HCT116 (cell line): ENCODE data around the gene THEMIS. TPM values are rescaled to one million over a fixed set of nuclear protein-coding genes. Genes with fewer than 3 reads are reported as not detected.

ENCODE experiments used
- ATAC-seq: fragments of 200-7000 bp; cut with Tn5 transposase; 2 replicates; pipeline ENCODE4 v1.9.1; 2020; ENCODE audit warnings: mild to moderate bottlenecking, moderate library complexity
- BruUV-seq: library from RNA; stranded (reverse); fragments of 400-500 nt; replicated peaks from 2 replicates; lab custom pipeline; 2021; lab: Mats Ljungman, UMichigan
- CTCF ChIA-PET: fragments of 300-600 bp; sonication (Branson Sonifier 250); formaldehyde crosslinking; loops from one replicate; lab custom pipeline; 2021; ENCODE audit warnings: antibody characterized with exemption; lab: Charles Lee
- POLR2A ChIA-PET: fragments of 300-600, 350-600 bp; sonication (Branson Sonifier 250); formaldehyde crosslinking; loops from one replicate; lab custom pipeline; 2021; ENCODE audit warnings: antibody characterized with exemption; lab: Charles Lee
- RAD21 ChIA-PET, 2 experiments: fragments of 300-600 bp; sonication (Branson Sonifier 250); formaldehyde crosslinking; loops; one replicate each; lab custom pipeline; 2023; ENCODE audit warnings: low total read pairs in 2 of 2; ENCODE audit not compliant: uncharacterized antibody in 2 of 2, unreplicated experiment in 2 of 2, low non-redundant PET in 1 of 2; lab: Charles Lee
- DNase-seq: peaks from one replicate; pipeline ENCODE4 v3.0.0-alpha.2; 2010; ENCODE audit warnings: low read depth, low spot score
- H2AFZ ChIP-seq: fragments of 200-600 bp; shearing (Covaris generic), sonication (generic); 2 replicates; pipeline ENCODE4 v1.6.1; 2017; ENCODE audit warnings: low read depth, mixed run types, mixed read lengths, antibody characterized with exemption, low read length; ENCODE audit not compliant: poor library complexity, severe bottlenecking
- H3K27ac ChIP-seq: 2 replicates; pipeline ENCODE4 v1.5.1; 2012; ENCODE audit warnings: low read depth, low read length
- H3K27me3 ChIP-seq: fragments of 200-600 bp; sonication (generic); 2 replicates; pipeline ENCODE4 v1.6.1; 2016; ENCODE audit warnings: mixed run types, low read length, mixed read lengths; ENCODE audit not compliant: insufficient read depth
- H3K36me3 ChIP-seq, 2 experiments: fragments of 200-500 bp in 1 of 2; fragments of 200-600 bp in 1 of 2; sonication (Bioruptor generic) in 1 of 2; sonication (generic) in 1 of 2; 2 replicates each; pipeline versions ENCODE4 v1.5.1 to v1.6.1; 2014 to 2016; ENCODE audit warnings: low read length in 2 of 2, inconsistent platforms in 1 of 2, mixed read lengths in 1 of 2, mixed run types in 1 of 2; ENCODE audit not compliant: insufficient read depth in 2 of 2, control insufficient read depth in 1 of 2
- H3K4me1 ChIP-seq, 2 experiments: fragments of 200-600 bp in 1 of 2; sonication (generic) in 1 of 2; 2 replicates each; pipeline versions ENCODE4 v1.5.1 to v1.6.1; 2012 to 2017; ENCODE audit warnings: low read length in 2 of 2, inconsistent platforms in 1 of 2, mild to moderate bottlenecking in 1 of 2, mixed read lengths in 1 of 2, mixed run types in 1 of 2, moderate library complexity in 1 of 2; ENCODE audit not compliant: insufficient read depth in 2 of 2, control insufficient read depth in 1 of 2
- H3K4me2 ChIP-seq: fragments of 200-600 bp; sonication (generic); 2 replicates; pipeline ENCODE4 v1.6.1; 2017; ENCODE audit warnings: mixed run types, low read length, mixed read lengths
- H3K4me3 ChIP-seq, 2 experiments: fragments of 200-600 bp in 1 of 2; sonication (generic) in 1 of 2; replicated peaks in 1 of 2; 2 replicates each; pipeline ENCODE4 v1.5.1; 2011 to 2016; ENCODE audit warnings: low read length in 2 of 2, control low read depth in 1 of 2, low read depth in 1 of 2, mild to moderate bottlenecking in 1 of 2, mixed read lengths in 1 of 2, mixed run types in 1 of 2
- H3K79me2 ChIP-seq: fragments of 200-600 bp; sonication (generic); 2 replicates; pipeline ENCODE4 v1.6.1; 2017; ENCODE audit warnings: mild to moderate bottlenecking, mixed run types, low read length, moderate library complexity, mixed read lengths; ENCODE audit not compliant: insufficient read depth
- H3K9ac ChIP-seq: fragments of 200-600 bp; sonication (generic); 2 replicates; pipeline ENCODE4 v1.6.1; 2016; ENCODE audit warnings: low read length, mixed read lengths
- H3K9me2 ChIP-seq: fragments of 200-600 bp; sonication (generic), shearing (Covaris generic); 2 replicates; pipeline ENCODE4 v1.6.1; 2017; ENCODE audit warnings: mixed run types, mild to moderate bottlenecking, moderate library complexity; ENCODE audit not compliant: insufficient read depth
- H3K9me3 ChIP-seq, 2 experiments: fragments of 200-500 bp in 1 of 2; fragments of 200-600 bp in 1 of 2; sonication (Bioruptor generic) in 1 of 2; sonication (generic) in 1 of 2; 2 replicates each; pipeline ENCODE4 v1.6.1; 2014 to 2017; ENCODE audit warnings: low read length in 2 of 2, mixed read lengths in 2 of 2, inconsistent platforms in 1 of 2, low read depth in 1 of 2, mild to moderate bottlenecking in 1 of 2, mixed run types in 1 of 2, moderate library complexity in 1 of 2; ENCODE audit not compliant: control insufficient read depth in 1 of 2, insufficient read depth in 1 of 2
- H4K20me1 ChIP-seq: fragments of 200-600 bp; sonication (generic), shearing (Covaris generic); 2 replicates; pipeline ENCODE4 v1.6.1; 2017; ENCODE audit warnings: mixed run types, mild to moderate bottlenecking, moderate library complexity; ENCODE audit not compliant: insufficient read depth
- CTCF ChIP-seq, 3 experiments: fragments of 200-600 bp in 1 of 3; sonication (generic) in 1 of 3; IDR thresholded peaks in 2 of 3; conservative IDR thresholded peaks in 1 of 3; 2 replicates each; pipeline ENCODE4 v1.5.1; 2012 to 2017; ENCODE audit warnings: low read depth in 2 of 3, low read length in 2 of 3, antibody characterized with exemption in 1 of 3, borderline replicate concordance in 1 of 3, control low read depth in 1 of 3, mild to moderate bottlenecking in 1 of 3, mixed read lengths in 1 of 3, mixed run types in 1 of 3, moderate library complexity in 1 of 3; ENCODE audit not compliant: insufficient read depth in 1 of 3
- ELF1 ChIP-seq: IDR thresholded peaks from 2 replicates; pipeline ENCODE4 v1.6.1; 2012; ENCODE audit warnings: low read depth, borderline replicate concordance
- EZH2 ChIP-seq: fragments of 200-600 bp; sonication (generic); IDR thresholded peaks from 2 replicates; pipeline ENCODE4 v1.6.1; 2017; ENCODE audit warnings: antibody characterized with exemption, mixed run types
- EZH2phosphoT487 ChIP-seq: fragments of 200-600 bp; IDR thresholded peaks from 2 replicates; pipeline ENCODE4 v1.6.1; 2018; ENCODE audit warnings: antibody characterized with exemption, borderline replicate concordance
- FOSL1 ChIP-seq: IDR thresholded peaks from 2 replicates; pipeline ENCODE4 v1.6.1; 2012; ENCODE audit warnings: low read depth
- JUND ChIP-seq: IDR thresholded peaks from 2 replicates; pipeline ENCODE4 v1.6.1; 2012
- MAX ChIP-seq: IDR thresholded peaks from 2 replicates; pipeline ENCODE4 v1.6.1; 2012
- POLR2A ChIP-seq: IDR thresholded peaks from 2 replicates; pipeline ENCODE4 v1.7.0; 2011; ENCODE audit warnings: borderline replicate concordance; ENCODE audit not compliant: insufficient read depth, insufficient read length; ENCODE audit errors: extremely low read depth
- POLR2AphosphoS5 ChIP-seq: IDR thresholded peaks from 2 replicates; pipeline ENCODE4 v1.6.1; 2011; ENCODE audit warnings: mild to moderate bottlenecking, low read depth, low read length, moderate library complexity
- RAD21 ChIP-seq: IDR thresholded peaks from 2 replicates; pipeline ENCODE4 v1.6.1; 2012; ENCODE audit warnings: low read depth, mild to moderate bottlenecking
- REST ChIP-seq: IDR thresholded peaks from 2 replicates; pipeline ENCODE4 v1.6.1; 2012; ENCODE audit warnings: low read depth
- SP1 ChIP-seq: IDR thresholded peaks from 2 replicates; pipeline ENCODE4 v1.6.1; 2012; ENCODE audit warnings: low read depth
- TCF7L2 ChIP-seq: IDR thresholded peaks from 2 replicates; pipeline ENCODE4 v1.7.0; 2011; ENCODE audit warnings: borderline replicate concordance, inconsistent platforms; ENCODE audit not compliant: insufficient read depth, insufficient read length; ENCODE audit errors: extremely low read depth
- YY1 ChIP-seq: IDR thresholded peaks from 2 replicates; pipeline ENCODE4 v1.6.1; 2011; ENCODE audit warnings: low read length, low read depth, moderate library complexity, mild to moderate bottlenecking; ENCODE audit not compliant: insufficient replicate concordance; ENCODE audit errors: extremely low read depth
- ZFX ChIP-seq: fragments of 450-650 bp; IDR thresholded peaks from 2 replicates; pipeline ENCODE4 v1.6.1; 2017
- intact Hi-C: fragments of 100-400 bp; cut with micrococcal nuclease; formaldehyde crosslinking; loops from 2 replicates; pipeline ENCODE4 v1.10.0; 2022
- total RNA-seq: library from RNA; stranded (reverse); gene quantifications from one replicate; pipeline ENCODE4 v1.2.1, GENCODE V29; 2021; ENCODE audit not compliant: unreplicated experiment

Gene THEMIS
- total RNA-seq, 1 experiment from 2014 or later, result 0.20 TPM

- Histone ChIP-seq H2AFZ (no peak overlapping the region), H3K4me1 (no peaks in the 10 kb centered on the region), H3K27ac (no peak overlapping the region), H3K4me3 (no peak overlapping the region), H3K79me2 (no peaks in the 10 kb centered on the region), H3K9me2 (no peaks in the 10 kb centered on the region), H3K9ac (no peak overlapping the region), H4K20me1 (no peaks in the 10 kb centered on the region), H3K4me2 (no peak overlapping the region), H3K9me3 (no peaks in the 10 kb centered on the region), H3K27me3 (no peaks in the 10 kb centered on the region), H3K36me3 (no peaks in the 10 kb centered on the region)
- ATAC-seq, result no peak
- no peak for DNase-seq
- TF ChIP-seq EZH2phosphoT487, result no peak
- TF ChIP-seq EZH2, result no peak
- no peak for TF ChIP-seq ELF1
- TF ChIP-seq POLR2AphosphoS5, result no peak
- no peak for TF ChIP-seq REST
- 0 out of 6 replicates have a peak, but pooled peaks of 1 of the 3 experiments have one; percentile 27 for TF ChIP-seq CTCF (IDR thresholded peaks at IDR 0.05 in 2 of 3, conservative IDR thresholded peaks at IDR 0.05 in 1 of 3; ENCODE audit: borderline replicate concordance in 1 of 3, insufficient read depth in 1 of 3, low read depth in 2 of 3, low read length in 2 of 3)
- TF ChIP-seq MAX, result no peak
- TF ChIP-seq FOSL1, result no peak
- TF ChIP-seq POLR2A, result no peak
- TF ChIP-seq JUND, result no peak
- no peak for TF ChIP-seq ZFX
- TF ChIP-seq RAD21, result peak; percentile 51
- TF ChIP-seq TCF7L2, result no peak
- no peak for TF ChIP-seq YY1
- no peak for TF ChIP-seq SP1
- intact Hi-C loops, result loop anchor here (10.0 kb wide), 1 partner anchor 661 kb away; no protein-coding TSS in a partner anchor
- RAD21 ChIA-PET, result no interaction called here
- no TSS peak for BruUV-seq
- CTCF ChIA-PET, result interaction anchor here (1.2 kb wide), 1 partner anchor 877 kb away, joined by 4 read pairs; no protein-coding TSS in a partner anchor
- POLR2A ChIA-PET, result no interaction called here
These were observed 46.8 kb downstream of the THEMIS start for GRCh38 chr6:127854009-127854408.
